ENCODE data around the gene SLIT3.

The SLIT3 gene

GRCh38 chr5:169064093-169064492, 236.8 kb downstream of the SLIT3 start:
- no peak for DNase-seq

DNA sequence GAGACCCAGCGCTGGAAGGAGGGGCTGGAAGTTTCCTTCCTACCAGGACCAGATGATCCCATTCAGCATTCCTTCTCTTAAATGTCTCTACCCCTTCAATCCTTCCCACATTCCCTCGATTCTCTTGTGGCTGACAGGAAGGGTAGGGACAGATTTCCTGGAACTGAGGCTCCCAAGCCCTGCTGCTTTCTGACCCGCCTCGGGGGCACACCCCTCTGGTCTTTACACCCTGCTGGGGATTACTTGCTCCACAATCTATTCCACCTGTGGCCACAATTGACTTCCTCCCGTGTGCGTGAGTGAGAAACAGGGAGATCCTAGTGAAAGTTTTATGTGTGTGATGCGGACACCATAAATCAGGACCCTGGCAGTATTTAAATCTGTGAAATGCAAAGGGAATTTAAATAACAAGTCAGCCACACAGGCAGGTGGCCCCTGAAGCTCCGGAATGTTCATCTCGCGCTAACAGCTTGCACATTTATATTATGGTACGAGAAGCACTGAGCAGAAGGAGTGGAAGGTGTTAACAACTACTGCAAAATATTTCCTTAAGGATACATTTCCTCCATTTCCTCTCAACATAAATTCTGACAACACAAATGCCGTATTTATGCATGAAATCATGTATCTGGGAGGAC, 237.5 kb downstream of the SLIT3 start:
- no peak for DNase-seq

GRCh38 chr5:169062690-169063089, 238.2 kb downstream of the SLIT3 start:
- no peak for DNase-seq

DNA sequence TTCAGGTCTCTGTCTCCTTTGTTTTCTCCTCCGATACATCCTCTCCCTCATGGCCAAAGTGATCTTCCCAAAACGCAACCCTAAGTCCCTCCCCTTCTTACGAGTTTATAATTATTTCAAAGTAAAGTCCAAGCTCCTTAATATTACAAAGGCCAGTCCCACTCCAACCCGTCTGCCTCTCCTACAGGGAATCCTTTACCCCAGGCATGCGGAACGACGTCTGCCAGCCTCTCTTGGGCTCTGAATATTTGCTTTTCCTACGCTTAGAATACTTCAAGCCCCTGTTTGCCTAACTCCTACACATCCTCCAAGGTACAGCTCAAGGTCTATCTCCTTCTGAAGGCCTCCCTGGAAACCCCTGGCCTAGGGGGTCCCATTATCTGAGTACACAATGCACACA, 246.4 kb downstream of the SLIT3 start:
- no peak for DNase-seq

- no peak for DNase-seq
Observed at GRCh38 chr5:169052207-169052606, 248.7 kb downstream of the SLIT3 start.

DNA sequence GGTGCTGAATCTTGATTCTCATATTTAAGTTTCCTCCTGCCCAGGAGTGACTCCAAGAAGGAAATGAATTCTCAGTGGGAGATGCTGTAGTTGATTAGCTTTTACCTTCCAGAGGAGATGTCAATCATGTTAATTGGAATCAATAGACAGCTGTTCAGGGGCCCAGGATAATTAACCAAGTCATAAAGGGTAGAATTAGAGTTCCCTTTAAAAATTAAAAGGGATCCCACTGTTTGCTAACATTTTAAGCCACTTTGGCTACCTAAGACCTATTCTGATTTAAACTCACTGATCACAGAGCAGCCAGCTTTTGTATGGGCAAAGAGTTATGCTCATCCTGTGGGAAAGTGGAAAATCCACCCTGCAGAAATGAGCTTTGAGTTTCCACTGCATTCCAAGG, 249.6 kb downstream of the SLIT3 start:
- no peak for DNase-seq

DNA sequence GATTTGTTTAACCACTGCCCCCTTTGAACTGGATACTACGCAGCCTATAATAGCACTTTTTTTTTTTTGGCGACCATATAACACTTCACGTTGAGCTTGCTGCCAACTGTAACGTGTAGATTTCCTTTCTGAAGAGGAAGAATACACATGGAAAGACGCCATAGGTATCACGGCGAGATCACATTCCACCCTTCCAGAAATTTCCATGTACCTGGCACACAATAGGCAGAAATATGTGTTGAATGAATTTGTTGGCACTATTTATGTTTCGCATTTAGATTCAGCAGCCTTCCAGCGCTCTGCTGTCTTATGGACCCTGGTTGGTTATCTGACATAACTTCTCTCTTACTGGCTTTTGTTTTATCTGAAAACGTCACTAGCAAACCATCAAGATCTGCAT, 250.3 kb downstream of the SLIT3 start:
- DNase-seq: no peak

GRCh38 chr5:169050146-169050571, 250.8 kb downstream of the SLIT3 start:
- no peak for DNase-seq

GRCh38 chr5:169049712-169050111, 251.2 kb downstream of the SLIT3 start:
- DNase-seq: no peak

GRCh38 chr5:169048181-169049125, 252.5 kb downstream of the SLIT3 start:
- DNase-seq: no peak

- DNase-seq: no peak
Observed at GRCh38 chr5:169044962-169045361, 256.0 kb downstream of the SLIT3 start.

DNA sequence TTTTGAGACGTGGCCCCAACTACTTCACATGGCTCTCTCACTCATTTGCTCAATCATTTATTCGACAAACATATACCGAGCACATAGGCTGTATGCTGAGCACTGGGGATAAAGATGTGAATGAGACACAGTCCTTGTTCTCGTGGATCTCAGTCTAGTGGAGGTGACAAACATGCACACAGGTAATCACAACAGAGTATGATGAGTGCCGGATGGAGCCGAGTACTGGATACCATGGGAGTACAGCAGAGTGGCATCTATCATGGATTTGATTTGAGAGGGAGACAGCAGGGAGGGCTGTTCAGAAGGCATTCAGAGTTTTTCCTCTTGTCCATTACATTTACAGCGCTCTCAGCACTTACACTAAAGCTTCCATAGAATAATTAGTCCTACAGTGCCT, 259.8 kb downstream of the SLIT3 start:
- DNase-seq: no peak

- DNase-seq: no peak
Observed at GRCh38 chr5:169039592-169039991, 261.3 kb downstream of the SLIT3 start.

- no peak for DNase-seq
Observed at GRCh38 chr5:169037466-169037865, 263.5 kb downstream of the SLIT3 start.

DNA sequence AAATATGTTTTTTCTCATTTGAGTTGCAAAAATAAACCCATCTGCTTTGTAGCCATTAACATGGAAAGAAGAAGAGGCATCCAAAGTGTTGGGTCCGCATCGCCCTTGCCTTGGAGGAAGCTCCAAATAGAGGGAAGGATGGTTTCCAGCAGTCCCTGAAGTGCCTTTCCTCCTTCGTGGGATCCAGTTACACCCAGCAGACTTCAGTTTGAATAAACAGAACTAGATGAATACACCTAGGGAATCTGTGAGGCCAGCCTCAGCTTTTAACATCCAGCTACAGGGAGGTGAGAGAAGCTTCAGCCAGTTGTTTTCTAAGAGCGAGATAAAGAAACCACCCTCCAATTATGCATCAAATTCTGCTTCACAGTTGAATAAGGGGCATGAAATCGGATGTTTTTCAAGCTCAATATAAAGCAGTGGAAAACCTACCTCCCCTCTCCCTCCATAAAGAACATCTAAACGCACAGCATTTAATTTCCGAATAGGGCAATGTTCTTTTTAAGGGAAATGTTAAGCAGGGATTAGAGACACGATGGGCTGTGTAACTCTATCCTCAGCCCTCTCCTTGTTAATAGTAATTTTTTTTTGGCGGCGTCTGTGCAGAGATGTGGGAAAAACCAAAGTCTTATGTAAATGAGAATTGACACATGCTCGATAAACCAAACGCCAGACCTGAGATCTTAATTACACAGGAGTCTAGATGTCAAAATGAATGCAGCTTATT, 264.7 kb downstream of the SLIT3 start:
- DNase-seq: no peak

- DNase-seq: no peak
Observed at GRCh38 chr5:169029661-169030274, 271.2 kb downstream of the SLIT3 start.

DNA sequence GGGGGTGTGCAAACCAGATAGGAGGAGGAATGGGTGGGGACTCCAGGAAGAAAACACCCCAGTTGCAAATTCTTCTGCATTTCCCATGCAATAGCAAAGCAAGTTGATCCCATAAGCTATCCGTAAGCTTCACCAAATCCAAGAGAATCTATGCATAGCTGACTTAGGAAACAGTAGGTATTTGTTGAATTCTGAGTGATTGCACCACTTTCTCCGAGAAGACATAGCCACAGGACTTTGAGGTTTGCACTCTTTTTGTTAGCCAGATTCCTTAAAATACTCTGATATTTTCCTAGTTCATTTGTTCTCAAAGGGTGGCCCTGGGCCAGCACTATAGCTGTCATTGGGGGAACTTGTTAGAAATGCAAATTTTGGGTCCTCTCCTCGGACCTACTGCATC, 271.9 kb downstream of the SLIT3 start:
- no peak for DNase-seq

- DNase-seq: no peak
Observed at GRCh38 chr5:169027501-169028061, 273.4 kb downstream of the SLIT3 start.

DNA sequence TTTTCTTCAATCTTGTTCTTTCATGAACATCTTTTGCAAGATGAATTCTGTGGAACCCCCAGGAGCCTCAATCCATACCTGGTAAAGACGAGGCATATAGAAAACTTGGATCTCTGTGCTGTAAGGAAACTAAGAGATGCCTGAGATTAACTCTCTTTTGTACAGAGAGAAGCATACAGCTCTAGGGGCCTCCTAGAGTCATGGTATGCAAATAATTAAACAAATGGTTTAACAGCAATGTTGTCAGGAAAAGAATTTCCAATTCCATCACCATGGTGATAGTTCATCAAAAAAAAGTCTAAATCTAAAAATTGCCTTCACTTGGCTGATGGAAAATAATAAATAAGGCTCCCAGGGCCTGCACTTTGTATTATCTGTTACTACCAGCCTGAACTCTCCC, 275.4 kb downstream of the SLIT3 start:
- no peak for DNase-seq

- no peak for DNase-seq
Observed at GRCh38 chr5:169024421-169024820, 276.5 kb downstream of the SLIT3 start.

GRCh38 chr5:169022718-169023117, 278.2 kb downstream of the SLIT3 start:
- DNase-seq: no peak

DNA sequence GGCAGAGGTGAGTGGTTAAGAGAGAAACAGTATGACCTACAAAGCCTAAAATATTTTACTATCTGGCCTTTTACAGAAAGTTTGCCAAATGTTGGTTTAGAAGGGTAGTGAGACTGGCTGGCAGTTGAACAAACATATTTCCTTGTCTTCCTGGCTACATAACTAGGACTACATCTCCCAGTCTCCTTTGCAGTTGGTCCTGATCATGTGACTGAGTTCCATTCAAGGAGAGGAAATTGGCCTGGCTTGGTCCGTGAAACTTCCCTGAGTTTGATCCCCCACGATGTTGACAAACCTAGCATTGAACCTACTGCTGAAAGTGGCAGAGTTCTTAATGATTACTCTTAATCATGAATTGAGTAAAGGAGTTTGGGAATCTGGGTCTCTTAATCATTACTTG, 280.8 kb downstream of the SLIT3 start:
- no peak for DNase-seq

GRCh38 chr5:169018925-169019324, 282.0 kb downstream of the SLIT3 start:
- DNase-seq: no peak

Data from MV-4-11 (cell line).